SKM-1 treated with dmso at 0.1 percent for 144 hours (cell line): Measurements from ENCODE around the gene SORBS2.

ENCODE experiments used
- DNase-seq: peaks from one replicate; lab custom pipeline; 2025; ENCODE audit not compliant: unreplicated experiment; lab: John Stamatoyannopoulos, UW

The SORBS2 gene

GRCh38 chr4:185740471-185740873 lies 71.5 kb downstream of the SORBS2 start:
- no peak for DNase-seq

- DNase-seq = no peak
Observed at GRCh38 chr4:185738820-185739219, 73.2 kb downstream of the SORBS2 start.

- DNase-seq = no peak
Observed at GRCh38 chr4:185738038-185738552, 73.9 kb downstream of the SORBS2 start.

GRCh38 chr4:185737489-185738037 lies 74.4 kb downstream of the SORBS2 start:
- no peak for DNase-seq

- no peak for DNase-seq
Observed at GRCh38 chr4:185736882-185737281, 75.1 kb downstream of the SORBS2 start.

- DNase-seq = no peak
Observed at GRCh38 chr4:185735866-185736400, 76.1 kb downstream of the SORBS2 start.

GRCh38 chr4:185734930-185735329 lies 77.1 kb downstream of the SORBS2 start:
- DNase-seq = no peak

GRCh38 chr4:185734214-185734613 lies 77.8 kb downstream of the SORBS2 start:
- DNase-seq = peak; percentile 84

- DNase-seq = no peak
Observed at GRCh38 chr4:185730849-185731608, 81.0 kb downstream of the SORBS2 start.

GRCh38 chr4:185730387-185730786 lies 81.6 kb downstream of the SORBS2 start:
- peak; percentile 69 for DNase-seq

- DNase-seq = no peak
Observed at GRCh38 chr4:185729391-185729804, 82.6 kb downstream of the SORBS2 start.

- no peak for DNase-seq
Observed at GRCh38 chr4:185728893-185729292, 83.1 kb downstream of the SORBS2 start.

- DNase-seq = no peak
Observed at GRCh38 chr4:185726931-185727330, 85.1 kb downstream of the SORBS2 start.

GRCh38 chr4:185723631-185724260 lies 88.2 kb downstream of the SORBS2 start:
- no peak for DNase-seq

GRCh38 chr4:185722029-185722316 lies 90.0 kb downstream of the SORBS2 start:
- DNase-seq = no peak

- DNase-seq = no peak
Observed at GRCh38 chr4:185721190-185722028, 90.6 kb downstream of the SORBS2 start.

GRCh38 chr4:185719500-185719858 lies 92.5 kb downstream of the SORBS2 start:
- no peak for DNase-seq

- DNase-seq = no peak
Observed at GRCh38 chr4:185718578-185719499, 93.2 kb downstream of the SORBS2 start.

GRCh38 chr4:185717377-185717741 lies 94.6 kb downstream of the SORBS2 start:
- DNase-seq = no peak
